ENCODE results near the gene ANO2.

ANO2 gene

DNA sequence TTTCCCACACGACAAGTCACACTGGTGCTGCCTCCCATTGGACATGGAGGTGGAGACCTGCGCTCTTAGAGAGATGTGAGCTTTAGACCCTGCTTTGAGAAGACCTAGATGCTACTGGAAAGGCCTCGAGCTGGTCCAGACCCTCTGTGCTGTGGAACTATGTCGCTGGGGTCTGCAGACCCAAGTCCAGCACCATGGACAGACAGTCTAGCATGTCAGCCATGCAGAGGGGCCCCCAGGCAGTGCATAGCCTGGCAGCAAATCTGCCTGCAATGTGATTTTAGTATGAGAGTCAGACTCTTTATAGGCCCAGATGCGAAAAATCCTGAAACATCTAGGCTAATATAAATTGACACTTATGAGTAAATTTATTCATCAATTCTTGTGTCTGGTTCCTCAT, 371.7 kb downstream of the ANO2 start:
- no peak overlapping the region for H3K23ac ChIP-seq (ENCODE audit: low read length in 2 of 2)
- H2AFZ ChIP-seq (ENCODE audit: low read depth, low read length), result no peak overlapping the region
- no peak overlapping the region for H3K14ac ChIP-seq (ENCODE audit: low read length in 2 of 2)
- H2BK15ac ChIP-seq (ENCODE audit: low read depth, poor library complexity, severe bottlenecking), result no peak overlapping the region
- H3K79me1 ChIP-seq (replicated peaks; ENCODE audit: low read length, poor library complexity, severe bottlenecking), result no peaks in the 10 kb centered on the region
- H2BK12ac ChIP-seq (ENCODE audit: low read length in 2 of 2), result no peak overlapping the region
- no peak overlapping the region for H2AK5ac ChIP-seq (ENCODE audit: low read length, severe bottlenecking)
- H3K36me3 ChIP-seq (ENCODE audit: control insufficient read depth in 1 of 2, insufficient read depth in 2 of 2, low read depth in 1 of 2, low read length in 2 of 2), result no peaks in the 10 kb centered on the region
- H4K8ac ChIP-seq (ENCODE audit: low read length), result no peak overlapping the region
- H2BK5ac ChIP-seq (ENCODE audit: low read depth, low read length, poor library complexity, severe bottlenecking), result no peak overlapping the region
- no peaks in the 10 kb centered on the region for H3K4me1 ChIP-seq (ENCODE audit: control insufficient read depth, insufficient read depth, low read depth, low read length)
- DNase-seq, result no peak
- H3K18ac ChIP-seq (ENCODE audit: low read depth in 1 of 2, low read length in 2 of 2), result no peak overlapping the region
- H3K9ac ChIP-seq (ENCODE audit: low read length), result no peak overlapping the region
- H3K9me3 ChIP-seq (ENCODE audit: control insufficient read depth, low read length), result no peaks in the 10 kb centered on the region
- H2BK120ac ChIP-seq (ENCODE audit: low read depth, low read length), result no peak overlapping the region
- H3K4me3 ChIP-seq (ENCODE audit: insufficient read depth in 1 of 2, low read depth in 1 of 2, low read length in 2 of 2), result no peak overlapping the region
- H4K91ac ChIP-seq (ENCODE audit: low read length), result no peak overlapping the region
- no peak overlapping the region for H3K27ac ChIP-seq (ENCODE audit: low read length, poor library complexity, severe bottlenecking)
- no peak overlapping the region for H3K4ac ChIP-seq (ENCODE audit: low read depth in 1 of 2, low read length in 2 of 2)
- 74% methylated on average over 4 of the region's 5 CpGs for WGBS
- peaks cover 9 to 19% of the 10 kb centered on the region in 2 experiments for H3K27me3 ChIP-seq (ENCODE audit: control insufficient read depth in 1 of 2, insufficient read depth in 1 of 2, low read length in 2 of 2)
- H3K4me2 ChIP-seq (ENCODE audit: low read length, poor library complexity, severe bottlenecking), result no peak overlapping the region

DNA sequence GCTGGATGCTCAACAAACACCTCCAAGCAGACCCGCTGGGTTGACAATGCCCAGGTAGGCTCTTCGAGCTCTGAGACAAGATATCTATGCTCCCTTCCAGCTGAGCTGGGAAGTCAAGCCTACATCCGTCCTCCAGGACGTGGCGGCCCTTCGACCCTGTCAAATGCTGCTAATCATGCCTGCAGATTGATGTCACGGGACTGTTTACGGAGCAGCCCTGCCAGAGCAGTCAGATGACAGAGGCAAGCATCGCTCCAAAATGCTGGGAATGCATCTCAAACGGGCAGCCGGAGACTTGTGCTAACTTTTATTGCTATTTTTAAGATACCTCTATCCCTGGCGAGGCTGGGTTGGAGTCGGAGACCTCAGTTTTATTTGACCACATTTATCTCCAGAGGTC, 373.9 kb downstream of the ANO2 start:
- Histone ChIP-seq H4K91ac (ENCODE audit: low read length) (no peak overlapping the region), H2BK5ac (ENCODE audit: low read depth, low read length, poor library complexity, severe bottlenecking) (no peak overlapping the region), H3K18ac (ENCODE audit: low read depth in 1 of 2, low read length in 2 of 2) (no peak overlapping the region), H4K8ac (ENCODE audit: low read length) (no peak overlapping the region), H2BK15ac (ENCODE audit: low read depth, poor library complexity, severe bottlenecking) (no peak overlapping the region), H2BK120ac (ENCODE audit: low read depth, low read length) (no peak overlapping the region), H3K4me3 (ENCODE audit: insufficient read depth in 1 of 2, low read depth in 1 of 2, low read length in 2 of 2) (no peak overlapping the region), H3K27me3 (ENCODE audit: control insufficient read depth in 1 of 2, insufficient read depth in 1 of 2, low read length in 2 of 2) (peaks cover 9 to 19% of the 10 kb centered on the region in 2 experiments), H3K9ac (ENCODE audit: low read length) (no peak overlapping the region), H3K4me1 (ENCODE audit: control insufficient read depth, insufficient read depth, low read depth, low read length) (no peaks in the 10 kb centered on the region), H3K14ac (ENCODE audit: low read length in 2 of 2) (peak overlapping the region in 1 of 2 experiments; percentile 55), H3K27ac (ENCODE audit: low read length, poor library complexity, severe bottlenecking) (no peak overlapping the region), H3K4ac (ENCODE audit: low read depth in 1 of 2, low read length in 2 of 2) (peak overlapping the region in 1 of 2 experiments; percentile 27), H2AFZ (ENCODE audit: low read depth, low read length) (no peak overlapping the region), H3K4me2 (ENCODE audit: low read length, poor library complexity, severe bottlenecking) (no peak overlapping the region), H3K9me3 (ENCODE audit: control insufficient read depth, low read length) (no peaks in the 10 kb centered on the region), H2AK5ac (ENCODE audit: low read length, severe bottlenecking) (no peak overlapping the region), H3K23ac (ENCODE audit: low read length in 2 of 2) (no peak overlapping the region), H3K79me1 (replicated peaks; ENCODE audit: low read length, poor library complexity, severe bottlenecking) (no peaks in the 10 kb centered on the region), H2BK12ac (ENCODE audit: low read length in 2 of 2) (no peak overlapping the region), H3K36me3 (ENCODE audit: control insufficient read depth in 1 of 2, insufficient read depth in 2 of 2, low read depth in 1 of 2, low read length in 2 of 2) (no peaks in the 10 kb centered on the region)
- 22% methylated on average over 13 of the region's 13 CpGs for WGBS
- no peak for DNase-seq

DNA sequence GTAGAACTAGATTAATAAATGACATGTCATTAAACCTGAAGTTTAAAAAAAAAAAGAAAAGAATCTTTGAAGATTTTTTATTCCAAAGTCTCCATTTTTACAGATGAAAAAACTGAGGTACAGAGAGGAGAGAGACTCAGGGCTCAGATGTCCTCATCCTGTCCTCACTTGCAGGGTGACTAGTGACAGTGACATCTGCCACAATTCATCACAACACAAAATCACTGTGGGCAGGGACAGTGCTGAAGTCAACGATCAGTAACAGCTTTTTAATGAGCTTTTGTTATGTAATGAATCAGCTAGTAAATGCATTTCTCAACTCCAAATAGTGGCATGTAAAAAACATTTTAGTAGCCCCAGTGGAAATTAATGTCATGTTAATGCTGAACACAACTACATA, 374.6 kb downstream of the ANO2 start:
- no peak overlapping the region for H3K27ac ChIP-seq (ENCODE audit: low read length, poor library complexity, severe bottlenecking)
- H4K91ac ChIP-seq (ENCODE audit: low read length), result no peak overlapping the region
- no peaks in the 10 kb centered on the region for H3K36me3 ChIP-seq (ENCODE audit: control insufficient read depth in 1 of 2, insufficient read depth in 2 of 2, low read depth in 1 of 2, low read length in 2 of 2)
- no peak overlapping the region for H3K4me3 ChIP-seq (ENCODE audit: insufficient read depth in 1 of 2, low read depth in 1 of 2, low read length in 2 of 2)
- WGBS, result no CpG with 5 or more reads among the region's 1 CpG
- no peak overlapping the region for H2AFZ ChIP-seq (ENCODE audit: low read depth, low read length)
- H2BK5ac ChIP-seq (ENCODE audit: low read depth, low read length, poor library complexity, severe bottlenecking), result no peak overlapping the region
- peaks cover 2% of the 10 kb centered on the region for H3K4me1 ChIP-seq (ENCODE audit: control insufficient read depth, insufficient read depth, low read depth, low read length)
- H3K79me1 ChIP-seq (replicated peaks; ENCODE audit: low read length, poor library complexity, severe bottlenecking), result no peaks in the 10 kb centered on the region
- H3K27me3 ChIP-seq (ENCODE audit: control insufficient read depth in 1 of 2, insufficient read depth in 1 of 2, low read length in 2 of 2), result peaks cover 9 to 19% of the 10 kb centered on the region in 2 experiments
- H2AK5ac ChIP-seq (ENCODE audit: low read length, severe bottlenecking), result no peak overlapping the region
- no peak overlapping the region for H4K8ac ChIP-seq (ENCODE audit: low read length)
- no peak overlapping the region for H2BK120ac ChIP-seq (ENCODE audit: low read depth, low read length)
- no peak overlapping the region for H3K4me2 ChIP-seq (ENCODE audit: low read length, poor library complexity, severe bottlenecking)
- no peak overlapping the region for H3K18ac ChIP-seq (ENCODE audit: low read depth in 1 of 2, low read length in 2 of 2)
- no peak overlapping the region for H2BK12ac ChIP-seq (ENCODE audit: low read length in 2 of 2)
- no peak for DNase-seq
- no peaks in the 10 kb centered on the region for H3K9me3 ChIP-seq (ENCODE audit: control insufficient read depth, low read length)
- H2BK15ac ChIP-seq (ENCODE audit: low read depth, poor library complexity, severe bottlenecking), result no peak overlapping the region
- no peak overlapping the region for H3K23ac ChIP-seq (ENCODE audit: low read length in 2 of 2)
- H3K9ac ChIP-seq (ENCODE audit: low read length), result no peak overlapping the region
- H3K4ac ChIP-seq (ENCODE audit: low read depth in 1 of 2, low read length in 2 of 2), result no peak overlapping the region
- no peak overlapping the region for H3K14ac ChIP-seq (ENCODE audit: low read length in 2 of 2)

DNA sequence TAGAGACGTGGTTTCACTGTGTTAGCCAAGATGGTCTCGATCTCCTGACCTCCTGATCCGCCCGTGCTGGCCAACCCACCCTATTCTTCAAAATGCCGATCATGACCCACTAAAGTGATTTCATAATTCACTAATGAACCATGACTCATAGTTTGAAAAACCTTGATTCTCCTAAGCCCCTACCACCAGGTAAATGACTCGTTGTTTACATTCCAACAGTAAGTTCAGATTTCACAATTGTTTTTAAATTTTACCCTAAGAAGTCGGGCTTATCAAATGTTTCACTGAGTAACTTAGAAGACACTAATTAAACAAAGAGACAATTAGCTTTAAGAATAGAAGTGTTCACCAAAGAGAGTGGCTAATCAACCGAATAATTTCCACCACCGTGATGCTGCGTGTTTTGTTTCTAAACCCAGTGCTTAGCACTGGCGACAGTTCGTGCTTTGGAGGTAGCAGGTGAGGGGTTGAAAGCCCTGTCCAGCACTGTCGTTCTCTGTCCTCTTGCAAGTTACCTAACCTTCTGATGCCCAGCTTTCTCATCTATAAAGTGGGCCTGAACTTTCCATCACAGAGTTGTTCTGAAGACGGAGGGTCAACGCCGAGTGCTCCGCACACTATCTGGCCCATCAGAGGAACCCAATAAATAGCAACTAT, 376.6 kb downstream of the ANO2 start:
- 85% methylated on average over 17 of the region's 17 CpGs for WGBS
- Histone ChIP-seq H4K91ac (ENCODE audit: low read length) (no peak overlapping the region), H3K4ac (ENCODE audit: low read depth in 1 of 2, low read length in 2 of 2) (no peak overlapping the region), H3K4me1 (ENCODE audit: control insufficient read depth, insufficient read depth, low read depth, low read length) (peaks cover 2% of the 10 kb centered on the region), H3K9ac (ENCODE audit: low read length) (no peak overlapping the region), H3K23ac (ENCODE audit: low read length in 2 of 2) (no peak overlapping the region), H3K27me3 (ENCODE audit: control insufficient read depth in 1 of 2, insufficient read depth in 1 of 2, low read length in 2 of 2) (peaks cover 9 to 18% of the 10 kb centered on the region in 2 experiments), H2BK12ac (ENCODE audit: low read length in 2 of 2) (no peak overlapping the region), H3K79me1 (replicated peaks; ENCODE audit: low read length, poor library complexity, severe bottlenecking) (no peaks in the 10 kb centered on the region), H2BK120ac (ENCODE audit: low read depth, low read length) (no peak overlapping the region), H3K4me2 (ENCODE audit: low read length, poor library complexity, severe bottlenecking) (no peak overlapping the region), H4K8ac (ENCODE audit: low read length) (no peak overlapping the region), H2BK5ac (ENCODE audit: low read depth, low read length, poor library complexity, severe bottlenecking) (no peak overlapping the region), H3K14ac (ENCODE audit: low read length in 2 of 2) (no peak overlapping the region), H3K27ac (ENCODE audit: low read length, poor library complexity, severe bottlenecking) (no peak overlapping the region), H2AK5ac (ENCODE audit: low read length, severe bottlenecking) (no peak overlapping the region), H3K4me3 (ENCODE audit: insufficient read depth in 1 of 2, low read depth in 1 of 2, low read length in 2 of 2) (no peak overlapping the region), H2AFZ (ENCODE audit: low read depth, low read length) (no peak overlapping the region), H2BK15ac (ENCODE audit: low read depth, poor library complexity, severe bottlenecking) (no peak overlapping the region), H3K18ac (ENCODE audit: low read depth in 1 of 2, low read length in 2 of 2) (no peak overlapping the region), H3K36me3 (ENCODE audit: control insufficient read depth in 1 of 2, insufficient read depth in 2 of 2, low read depth in 1 of 2, low read length in 2 of 2) (no peaks in the 10 kb centered on the region), H3K9me3 (ENCODE audit: control insufficient read depth, low read length) (no peaks in the 10 kb centered on the region)
- DNase-seq, result no peak

All from mesenchymal stem cell (in vitro differentiated cells and primary cell).